HL-60 (cell line): Measurements from ENCODE around the gene OGA.

Experiments used
- DNase-seq, 2 experiments: peaks; one replicate each; pipeline ENCODE4 v3.0.0-alpha.2; 2010 to 2020; ENCODE audit warnings: low read depth in 1 of 2, low spot score in 1 of 2
- H3K27ac ChIP-seq: fragments of 250-450 bp; sonication (Bioruptor Pico); replicated peaks from 2 replicates; pipeline ENCODE4 v1.5.1; 2020; ENCODE audit warnings: mild to moderate bottlenecking, moderate library complexity
- H3K27me3 ChIP-seq: fragments of 250-450 bp; sonication (Bioruptor Pico); 2 replicates; pipeline ENCODE4 v1.5.1; 2021; ENCODE audit warnings: mild to moderate bottlenecking, moderate library complexity; ENCODE audit not compliant: insufficient read depth, poor library complexity, severe bottlenecking
- H3K4me3 ChIP-seq: replicated peaks from 2 replicates; pipeline ENCODE4 v1.5.1; 2011; ENCODE audit warnings: mild to moderate bottlenecking, control low read depth, low read length; ENCODE audit not compliant: insufficient read depth
- CTCF ChIP-seq: IDR thresholded peaks from one replicate; pipeline ENCODE4 v1.5.1; 2011; ENCODE audit warnings: low read length, control low read depth, inconsistent platforms; ENCODE audit not compliant: insufficient read depth
- GABPA ChIP-seq: IDR thresholded peaks from 2 replicates; pipeline ENCODE4 v1.6.1; 2012; ENCODE audit warnings: low read depth
- POLR2AphosphoS5 ChIP-seq: IDR thresholded peaks from 2 replicates; pipeline ENCODE4 v1.6.1; 2012; ENCODE audit warnings: low read depth
- REST ChIP-seq: IDR thresholded peaks from 2 replicates; pipeline ENCODE4 v1.6.1; 2012; ENCODE audit warnings: low read depth; ENCODE audit not compliant: insufficient replicate concordance
- SPI1 ChIP-seq: IDR thresholded peaks from 2 replicates; pipeline ENCODE4 v1.6.1; 2012; ENCODE audit warnings: low read depth, mild to moderate bottlenecking, borderline replicate concordance

Gene OGA

DNA sequence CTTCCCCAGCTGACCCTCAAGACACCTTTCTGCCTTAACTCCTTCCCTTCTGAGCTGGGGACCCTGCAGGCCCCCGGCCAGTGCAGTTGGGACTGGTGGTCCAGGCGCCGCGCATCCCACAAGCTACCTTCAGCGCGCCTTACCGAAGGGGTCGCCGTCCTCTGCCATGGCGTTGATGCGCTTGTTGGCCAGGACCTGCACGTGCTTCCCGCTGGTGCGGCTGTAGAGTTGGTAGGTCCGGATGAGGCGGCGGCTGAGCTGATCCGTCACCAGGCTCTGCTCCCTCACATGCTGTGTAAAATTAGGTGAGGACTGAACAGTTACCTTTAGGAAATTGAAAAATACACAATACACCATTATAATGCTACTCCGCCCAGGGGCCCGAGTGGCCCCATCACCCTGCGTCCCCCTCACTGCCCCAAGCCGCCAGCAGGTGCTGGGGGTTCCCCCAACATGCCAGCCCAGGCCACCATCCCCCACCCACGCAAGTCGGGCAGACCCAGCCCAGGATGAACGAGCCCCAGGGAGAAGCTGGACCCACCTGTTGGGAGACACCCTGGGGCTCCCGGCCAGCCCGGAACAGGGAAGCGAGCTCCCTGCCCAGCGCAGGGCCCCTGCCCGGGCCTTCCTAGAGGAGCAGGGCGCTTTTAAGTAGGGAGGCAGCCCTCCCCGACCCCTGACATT is 43.5 kb downstream of the OGA start:
- TF ChIP-seq CTCF (no peak), GABPA (no peak)
- H3K27me3 ChIP-seq: peaks cover 43% of the 10 kb centered on the region
- H3K4me3 ChIP-seq: no peak overlapping the region
- no peak overlapping the region for H3K27ac ChIP-seq
- DNase-seq: no peak

DNA sequence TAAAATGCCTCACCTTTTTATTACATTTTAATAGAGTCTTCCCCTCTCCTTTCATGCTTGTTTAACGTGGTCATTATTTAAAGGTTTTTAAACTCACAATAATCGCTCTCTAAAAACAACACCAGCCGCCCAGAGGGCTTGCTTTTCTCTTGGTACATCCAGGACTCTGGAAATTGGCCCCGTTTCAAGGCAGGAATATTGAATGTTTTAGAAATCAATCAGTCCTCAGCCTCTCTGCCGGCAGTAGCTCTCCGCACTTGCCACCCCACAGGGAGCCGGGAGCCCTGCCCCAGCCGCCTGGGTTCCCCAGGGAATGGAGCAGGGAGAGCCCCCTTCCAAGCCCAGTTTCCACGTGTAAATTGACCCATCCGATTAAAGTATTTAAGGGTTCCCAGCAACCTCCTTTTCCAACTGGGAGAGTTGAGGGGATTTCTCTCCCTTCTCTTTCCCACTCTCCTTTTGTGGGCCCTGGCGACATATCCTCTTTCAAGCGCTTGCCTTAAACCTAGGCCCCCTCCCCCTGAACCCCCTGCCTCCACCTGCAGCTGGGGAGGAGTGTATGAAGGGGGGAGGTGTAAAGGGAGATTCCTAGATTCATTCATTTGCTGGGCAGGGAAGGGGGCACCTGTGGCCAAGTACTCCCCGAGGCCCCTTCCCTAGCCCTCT is 44.2 kb downstream of the OGA start:
- DNase-seq: no peak
- H3K4me3 ChIP-seq: no peak overlapping the region
- peaks cover 43% of the 10 kb centered on the region for H3K27me3 ChIP-seq
- TF ChIP-seq CTCF: no peak
- TF ChIP-seq GABPA: no peak
- TF ChIP-seq REST: no peak
- no peak for TF ChIP-seq POLR2AphosphoS5
- TF ChIP-seq SPI1: no peak
- no peak overlapping the region for H3K27ac ChIP-seq

DNA sequence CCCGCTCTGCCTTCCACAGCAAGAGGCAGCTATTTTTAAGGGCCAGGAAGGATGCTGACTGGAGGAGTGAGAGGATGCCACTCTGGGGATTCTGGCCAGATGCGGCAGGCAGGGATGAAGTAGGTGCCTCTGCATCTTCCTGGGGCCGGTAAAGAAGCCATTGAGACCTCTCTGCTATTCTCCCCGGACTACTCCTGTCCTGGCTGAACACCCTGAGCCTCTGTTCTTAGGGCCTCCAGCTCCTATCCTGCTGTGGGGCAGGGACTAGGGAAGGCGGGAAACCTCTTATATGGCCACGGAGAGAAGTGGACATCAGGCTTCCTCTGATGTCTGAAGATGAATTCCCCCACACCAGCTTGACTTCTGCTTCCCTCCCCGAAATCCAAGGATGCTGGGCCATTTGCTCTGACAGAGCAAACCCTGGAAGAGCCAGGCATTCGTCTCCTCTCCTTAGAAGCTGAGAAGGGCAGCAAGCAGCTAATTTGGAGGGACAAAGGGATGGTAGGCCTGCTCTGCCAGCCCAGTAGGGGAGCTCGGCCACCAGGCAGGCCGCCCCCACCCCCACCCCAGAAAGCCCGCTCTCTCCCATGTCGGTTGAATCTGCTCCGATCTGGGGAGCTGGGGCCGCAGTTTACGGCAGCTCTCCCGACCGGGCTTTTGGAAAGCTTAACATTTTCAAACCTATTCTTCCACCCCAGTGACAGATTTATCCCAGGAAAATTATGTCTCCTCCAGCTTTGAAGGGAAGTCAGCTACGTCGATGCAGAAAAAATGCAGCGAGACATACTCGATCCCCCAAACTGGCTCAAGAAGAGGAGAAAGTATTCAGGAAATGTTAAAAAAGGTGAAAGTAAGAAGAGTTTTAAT is 45.1 kb downstream of the OGA start:
- DNase-seq: no peak
- Histone ChIP-seq H3K27ac (no peak overlapping the region), H3K27me3 (peaks cover 43% of the 10 kb centered on the region), H3K4me3 (no peak overlapping the region)
- TF ChIP-seq REST (no peak), CTCF (no peak)
